Left colon (tissue), 2 donors: ENCODE data around the gene GFPT1. TPM values are rescaled to one million over a fixed set of nuclear protein-coding genes. Genes with fewer than 3 reads are reported as not detected.
A peak's percentile ranks its signal among the peaks of the same experiment; 100 is the strongest.

Source experiments
- ATAC-seq: fragments of 200-7000 bp; cut with Tn5 transposase; one replicate; pipeline ENCODE4 v1.9.1; 2020; ENCODE audit warnings: mild to moderate bottlenecking, moderate library complexity
- DNase-seq, 2 donors: peaks; one replicate each; pipeline ENCODE4 v3.0.0-alpha.2; 2020
- intact Hi-C, 2 donors: fragments of 100-400 bp; cut with DNase I in 1 of 2; cut with micrococcal nuclease in 1 of 2; formaldehyde crosslinking; loops; one replicate each; pipeline versions ENCODE4 v1.11.2 to v1.14.0; 2022; cut with DNase I, micrococcal nuclease
- total RNA-seq, 2 donors: library from RNA; stranded (reverse); fragmentation: NEBNext Ultra II Directional; extraction: Animal tissue kit (Norgen Biotek cat#: 25700); gene quantifications; one replicate each; pipeline ENCODE4 v1.2.1, GENCODE V29; 2021
- donor health status: DM: no; HTN: no; CAD: no.
- donor health status: DM: yes; HTN: yes; CAD: no.

Gene GFPT1
- total RNA-seq, 2 donors from 2014 or later: 158 to 242 TPM

- DNase-seq: no peak
- ATAC-seq: peak; percentile 54
- intact Hi-C loops: no loop called here
Observed at GRCh38 chr2:69344305-69344704, 42.7 kb downstream of the GFPT1 start.

GRCh38 chr2:69340101-69340775 lies 46.8 kb downstream of the GFPT1 start:
- intact Hi-C loops: no loop called here
- ATAC-seq (no peak), DNase-seq (no peak)

DNA sequence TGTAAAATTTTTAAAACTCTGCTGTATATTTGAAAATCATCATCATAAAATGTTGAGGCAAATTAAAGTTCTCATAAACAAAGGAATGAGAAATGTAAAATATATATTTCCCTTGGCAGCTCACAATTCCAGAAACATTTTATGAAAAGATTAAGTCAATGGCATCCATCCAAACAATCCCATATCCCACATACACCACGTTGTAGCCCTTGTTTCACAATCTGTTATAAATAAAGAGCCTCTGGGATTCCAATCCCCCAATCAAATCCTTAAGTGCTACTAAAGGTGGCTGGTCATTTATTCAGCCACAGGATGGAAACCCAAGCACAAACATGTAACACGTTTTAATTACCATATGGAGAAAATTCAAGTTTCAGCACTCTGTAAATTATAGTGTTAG lies 51.7 kb downstream of the GFPT1 start:
- ATAC-seq (no peak), DNase-seq (no peak)
- intact Hi-C loops: no loop called here

DNA sequence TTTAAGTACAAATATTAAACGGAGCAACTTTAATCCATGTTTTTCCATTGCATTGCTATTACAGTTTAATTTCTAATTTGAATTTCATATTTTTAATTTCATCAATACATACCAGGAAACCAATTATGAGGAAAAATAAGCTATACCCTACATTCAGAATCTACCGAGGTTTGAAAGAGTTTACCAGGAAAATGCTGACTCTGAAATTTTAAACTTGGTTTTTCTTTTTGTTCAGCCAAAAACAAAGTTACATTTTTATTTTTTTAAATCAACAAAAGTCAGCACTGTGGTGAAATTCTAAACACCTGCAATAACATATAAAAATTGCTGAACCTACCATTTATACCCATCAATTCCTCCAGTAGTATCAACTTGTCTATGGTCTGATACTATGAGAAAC lies 53.7 kb downstream of the GFPT1 start:
- intact Hi-C loops: no loop called here
- ATAC-seq (no peak), DNase-seq (no peak)

DNA sequence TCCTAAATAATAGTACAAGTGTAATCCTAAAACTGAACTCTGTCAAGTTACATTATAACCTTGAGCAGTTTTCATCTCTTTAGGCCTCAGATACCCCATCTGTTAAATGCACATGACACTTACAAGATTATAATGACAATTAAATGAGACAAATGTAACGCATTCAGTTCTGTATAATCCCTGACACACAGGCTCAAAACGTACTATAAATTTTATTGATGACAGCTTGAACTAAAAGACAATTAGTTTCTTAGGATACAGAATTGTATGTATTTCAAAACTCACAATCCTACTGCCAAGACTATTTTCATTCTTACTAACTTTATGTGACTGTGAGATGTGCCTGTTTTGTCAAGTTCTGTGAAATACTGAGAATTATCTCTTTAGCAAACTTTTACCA lies 56.2 kb downstream of the GFPT1 start:
- intact Hi-C loops: no loop called here
- no peak for ATAC-seq
- DNase-seq: no peak

GRCh38 chr2:69322631-69323030 lies 64.4 kb downstream of the GFPT1 start:
- DNase-seq (no peak), ATAC-seq (no peak)
- intact Hi-C loops: no loop called here

DNA sequence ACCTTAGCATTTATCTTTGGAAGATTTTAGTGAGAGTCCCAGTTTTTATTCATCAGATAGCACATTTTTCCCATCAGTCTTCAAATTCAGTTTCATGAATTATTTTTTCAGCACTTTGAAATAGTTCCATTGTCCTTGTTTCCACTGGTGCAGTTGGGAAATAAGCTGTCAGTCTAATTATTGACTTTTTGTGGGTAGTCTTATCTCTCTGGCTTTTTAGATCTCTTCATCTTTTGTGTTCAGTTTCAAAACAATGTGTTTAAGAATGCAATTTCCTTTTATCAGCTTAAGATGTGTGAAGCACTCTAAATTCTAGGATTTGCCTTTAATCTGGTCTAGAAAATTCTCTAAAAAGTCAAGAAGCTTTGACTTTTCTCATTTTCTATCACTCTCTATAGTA lies 70.5 kb downstream of the GFPT1 start:
- DNase-seq: no peak
- intact Hi-C loops: no loop called here
- no peak for ATAC-seq

DNA sequence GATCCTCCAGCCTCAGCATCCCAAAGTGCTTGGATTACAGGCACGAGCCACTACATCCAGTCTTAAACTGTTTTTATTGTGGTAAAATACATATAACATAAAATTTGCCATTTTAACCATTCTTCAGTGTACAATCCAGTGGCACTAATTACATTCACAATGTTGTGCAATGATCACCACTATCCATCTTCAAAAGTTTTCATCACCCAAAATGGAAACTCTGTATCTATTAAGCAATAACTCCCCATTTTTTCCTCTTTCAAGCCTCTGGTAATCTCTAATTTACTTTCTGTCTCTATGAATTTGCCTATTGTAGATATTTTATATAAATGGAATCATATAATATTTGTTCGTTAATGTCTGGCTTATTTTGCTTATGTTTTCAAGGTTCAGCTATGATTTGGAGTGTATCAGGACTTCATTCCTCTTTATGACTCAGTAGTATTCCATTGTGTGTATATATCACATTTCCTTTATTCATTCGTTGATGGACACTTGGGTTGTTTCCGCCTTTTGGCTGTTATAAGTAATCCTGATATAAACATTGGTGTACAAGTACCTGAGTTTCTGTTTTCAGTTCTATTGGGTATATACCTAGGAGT lies 71.8 kb downstream of the GFPT1 start:
- intact Hi-C loops: no loop called here
- DNase-seq: no peak
- ATAC-seq: no peak

DNA sequence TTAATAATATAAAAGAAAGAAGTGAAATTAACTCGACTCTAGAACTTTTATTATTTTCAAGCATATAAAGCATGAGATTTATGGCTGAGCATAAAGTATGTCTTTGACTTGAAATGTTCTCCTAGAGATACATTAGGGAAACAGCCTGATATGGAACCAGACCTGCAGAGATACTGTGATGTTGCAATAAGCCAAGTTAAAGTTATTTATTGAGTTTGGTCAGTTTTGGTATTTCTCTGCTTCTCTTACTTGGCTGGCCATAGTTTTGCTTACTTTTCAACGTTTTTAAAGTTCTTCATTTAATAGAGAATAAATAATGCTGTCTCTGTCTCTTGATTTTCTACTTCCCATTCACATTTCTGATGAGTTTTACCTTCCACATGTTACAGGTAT lies 76.0 kb downstream of the GFPT1 start:
- no peak for ATAC-seq
- intact Hi-C loops: no loop called here

DNA sequence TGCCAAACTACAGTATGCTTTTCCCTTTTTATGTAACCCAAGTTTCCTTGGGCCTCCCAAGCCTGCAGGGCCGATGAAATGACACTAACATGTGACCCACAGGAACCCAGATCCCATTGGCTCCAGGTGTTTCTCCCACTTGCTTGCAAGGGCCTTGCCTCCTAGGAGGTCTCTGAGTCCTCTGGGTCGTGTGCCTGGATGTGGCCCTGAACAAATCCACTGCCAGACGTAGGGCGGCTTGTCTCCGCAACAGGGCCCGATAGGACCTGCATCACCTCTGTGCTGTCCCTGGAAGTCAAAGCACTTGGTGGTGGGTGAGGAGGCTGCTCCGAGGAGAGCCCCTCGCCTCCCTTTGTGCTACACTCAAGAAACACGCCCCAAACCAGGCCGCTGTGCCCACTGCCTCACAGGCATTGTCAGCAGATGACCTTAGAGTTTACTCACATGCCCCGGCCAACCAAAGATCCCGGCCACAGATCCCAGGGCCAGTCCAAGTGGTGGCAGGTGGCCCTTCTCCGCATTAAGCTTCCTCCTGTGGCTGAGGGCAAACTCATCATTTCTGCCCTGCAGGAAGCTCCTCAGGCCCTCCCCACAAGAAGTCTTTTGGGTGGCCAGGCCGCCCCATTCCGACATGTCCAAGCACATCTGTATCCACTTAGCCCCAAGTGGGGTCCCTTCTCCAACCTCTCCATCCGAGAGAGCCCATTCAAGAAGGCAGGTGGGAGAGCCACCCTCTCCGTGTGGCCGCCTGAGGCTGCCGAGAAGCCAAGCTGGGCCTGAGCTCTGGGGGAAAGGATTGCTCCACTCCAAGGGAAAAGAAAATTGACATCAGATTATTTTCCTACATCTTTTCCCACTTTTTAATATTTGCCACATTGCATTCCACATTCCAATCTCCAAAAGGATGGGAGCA lies 76.7 kb downstream of the GFPT1 start:
- intact Hi-C loops: no loop called here

More for the DNA sequence above, 76.0 kb downstream of the GFPT1 start:
- no peak for DNase-seq

DNA sequence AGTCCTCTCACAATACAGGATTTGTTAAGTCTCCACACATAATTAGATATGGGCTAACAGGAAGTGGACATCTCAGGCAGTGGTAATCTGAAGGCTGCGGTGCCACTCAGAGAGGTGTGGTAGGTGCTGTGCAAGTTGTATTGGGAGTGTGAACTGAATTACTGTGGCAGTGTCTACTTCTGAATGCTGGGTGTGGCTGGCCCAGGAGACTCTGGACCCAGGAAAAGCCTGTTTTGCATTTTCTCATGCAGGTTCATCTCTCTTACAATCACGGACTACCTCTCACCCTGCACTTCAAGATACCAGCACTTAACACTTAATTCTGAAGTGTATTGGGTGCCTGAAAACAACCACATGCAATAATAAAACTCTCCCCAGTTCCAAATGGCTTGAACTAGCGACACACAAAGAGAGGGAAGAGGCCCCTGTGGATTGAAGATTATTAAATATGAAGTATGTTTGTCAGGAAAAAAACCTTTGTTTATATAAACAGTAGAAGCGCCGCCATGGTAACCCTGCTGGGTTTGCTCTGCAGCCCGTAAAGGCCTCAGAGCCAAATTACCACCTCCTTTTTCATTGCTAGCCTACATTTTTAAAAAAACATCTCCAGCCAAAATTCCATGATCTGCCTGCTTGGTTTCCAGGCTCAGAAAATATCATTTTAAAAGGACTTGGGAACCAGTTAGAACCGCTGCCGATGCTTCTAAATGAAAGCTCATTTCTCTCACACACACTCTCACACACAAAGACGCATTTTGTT lies 77.5 kb downstream of the GFPT1 start:
- DNase-seq: peak; percentile 67 to 84

More for the DNA sequence above, 76.7 kb downstream of the GFPT1 start:
- DNase-seq (peak in 1 of 2 donors; percentile 20), ATAC-seq (no peak)

DNA sequence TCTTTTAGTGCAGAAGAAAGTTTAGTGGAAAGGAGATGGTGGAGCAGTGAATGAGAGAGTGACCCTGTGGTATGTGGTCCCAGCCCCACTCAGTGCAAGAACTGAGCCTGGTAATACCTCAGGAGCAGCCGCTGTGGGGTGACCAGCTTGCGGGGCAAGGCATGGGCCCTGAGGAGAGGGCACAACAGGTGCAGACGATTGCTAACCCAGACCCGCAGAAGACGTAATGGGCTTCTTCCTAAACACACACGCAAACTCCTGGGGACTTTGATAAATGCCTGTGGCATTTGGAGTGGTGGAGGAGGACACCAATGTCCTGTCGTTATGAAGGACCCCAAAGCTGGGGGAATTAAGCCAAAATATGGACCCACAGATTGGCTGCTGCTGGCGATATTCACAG lies 78.7 kb downstream of the GFPT1 start:
- DNase-seq (no peak), ATAC-seq (no peak)
- intact Hi-C loops: loop anchor here in 1 of 2 donors (5.0 kb wide), 1 partner anchor 281 kb away; no protein-coding TSS in a partner anchor

More for the DNA sequence above, 77.5 kb downstream of the GFPT1 start:
- intact Hi-C loops: loop anchor here in 1 of 2 donors (5.0 kb wide), 1 partner anchor 282 kb away; no protein-coding TSS in a partner anchor
- peak; percentile 78 for ATAC-seq

DNA sequence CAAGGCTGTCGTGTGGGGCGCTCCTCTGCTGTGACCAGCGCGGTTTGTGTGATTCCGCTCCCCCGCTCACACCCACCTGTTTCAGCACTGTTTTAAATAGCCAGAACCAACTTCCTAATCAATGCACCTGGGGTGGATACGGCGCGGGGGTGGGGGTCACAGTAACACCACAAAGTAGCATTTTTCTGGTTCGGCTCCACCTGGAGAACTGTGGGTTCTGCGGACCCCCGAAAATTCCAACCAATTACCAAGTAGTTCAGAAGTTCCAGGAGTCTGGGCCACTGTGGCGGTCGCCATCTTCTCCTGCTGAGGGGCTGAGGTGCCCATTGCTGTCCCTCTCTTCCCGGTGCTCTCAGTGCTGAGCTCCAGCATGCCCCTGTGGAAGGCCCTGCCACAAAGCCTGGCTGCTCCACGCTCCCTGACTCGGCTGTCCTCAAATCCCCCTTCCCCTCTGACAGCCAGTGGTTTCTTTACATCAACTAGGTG lies 79.4 kb downstream of the GFPT1 start:
- DNase-seq: no peak
- intact Hi-C loops: loop anchor here in 1 of 2 donors (5.0 kb wide), 1 partner anchor 280 kb away; no protein-coding TSS in a partner anchor

GRCh38 chr2:69306822-69307578 lies 80.0 kb downstream of the GFPT1 start:
- DNase-seq (peak; percentile 77 to 85), ATAC-seq (peak; percentile 66)
- intact Hi-C loops: loop anchor here in 1 of 2 donors (5.0 kb wide), 1 partner anchor 280 kb away; no protein-coding TSS in a partner anchor

More for the DNA sequence above, 79.4 kb downstream of the GFPT1 start:
- ATAC-seq: no peak

DNA sequence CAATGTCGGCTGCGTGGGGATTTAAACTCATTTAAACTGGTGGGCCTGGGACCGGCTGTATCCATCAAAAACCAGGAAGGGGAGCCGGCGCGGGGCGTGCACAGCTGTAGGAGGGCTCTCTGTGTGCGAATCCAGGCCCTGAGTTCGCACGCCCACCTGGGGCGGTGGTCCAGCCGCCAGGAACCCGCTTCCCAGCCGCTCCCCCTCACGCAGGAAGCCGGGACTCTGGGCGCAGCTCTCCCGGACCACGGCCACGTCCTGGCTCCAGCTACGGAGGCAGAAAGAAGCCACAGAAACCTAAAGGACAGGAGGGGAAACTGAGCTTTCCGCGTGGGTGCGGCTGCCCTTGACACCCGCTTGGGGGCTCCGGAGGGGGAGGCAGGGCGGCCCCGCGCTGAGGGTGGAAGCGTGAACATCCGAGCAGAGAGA lies 80.6 kb downstream of the GFPT1 start:
- ATAC-seq: no peak
- intact Hi-C loops: loop anchor here in 1 of 2 donors (5.0 kb wide), 1 partner anchor 279 kb away; no protein-coding TSS in a partner anchor
- peak in 1 of 2 donors; percentile 41 for DNase-seq

- ATAC-seq: no peak
- DNase-seq: no peak
- intact Hi-C loops: loop anchor here in 1 of 2 donors (5.0 kb wide), 1 partner anchor 279 kb away; no protein-coding TSS in a partner anchor
Observed at GRCh38 chr2:69305712-69306392, 81.2 kb downstream of the GFPT1 start.

GRCh38 chr2:69305166-69305565 lies 81.9 kb downstream of the GFPT1 start:
- no peak for ATAC-seq
- no peak for DNase-seq
- intact Hi-C loops: loop anchor here in 1 of 2 donors (5.0 kb wide), 1 partner anchor 278 kb away; no protein-coding TSS in a partner anchor
